ENCODE results near the gene SLC9A9.

- TF ChIP-seq POLR2A (IDR thresholded peaks at IDR 0.05) (no peak), CTCF (IDR thresholded peaks at IDR 0.05) (no peak)
Observed at GRCh38 chr3:143548393-143548792, 299.9 kb downstream of the SLC9A9 start.

All from right lobe of liver (tissue), 4 donors.